Panc1 (cell line): ENCODE results near the gene C1orf226. TPM values are rescaled to one million over a fixed set of nuclear protein-coding genes. Genes with fewer than 3 reads are reported as not detected.

ENCODE experiments used
- ATAC-seq: fragments of 200-7000 bp; cut with Tn5 transposase; 2 replicates; pipeline ENCODE4 v1.9.1; 2020; ENCODE audit warnings: mild to moderate bottlenecking, moderate library complexity
- BruUV-seq: library from RNA; stranded (reverse); fragments of 400-500 nt; replicated peaks from 2 replicates; lab custom pipeline; 2021; lab: Mats Ljungman, UMichigan
- CTCF ChIA-PET: fragments of 300-600 bp; sonication (Branson Sonifier 250); formaldehyde crosslinking; loops from one replicate; lab custom pipeline; 2022; ENCODE audit warnings: antibody characterized with exemption; lab: Charles Lee
- POLR2A ChIA-PET: fragments of 300-600 bp; sonication (Branson Sonifier 250); formaldehyde crosslinking; loops from one replicate; lab custom pipeline; 2022; ENCODE audit warnings: antibody characterized with exemption; lab: Charles Lee
- DNase-seq: peaks from one replicate; pipeline ENCODE4 v3.0.0-alpha.2; 2010; ENCODE audit warnings: low read depth, low spot score
- H3K27ac ChIP-seq: 2 replicates; pipeline ENCODE4 v1.5.1; 2011; ENCODE audit warnings: mild to moderate bottlenecking, low read length, inconsistent platforms
- H3K27me3 ChIP-seq: fragments of 200-500 bp; sonication (Bioruptor generic); 2 replicates; pipeline ENCODE4 v1.6.0; 2014; ENCODE audit warnings: low read length, inconsistent platforms; ENCODE audit not compliant: control insufficient read depth, insufficient read depth
- H3K36me3 ChIP-seq: fragments of 200-500 bp; sonication (Bioruptor generic); 2 replicates; pipeline ENCODE4 v1.5.1; 2014; ENCODE audit warnings: inconsistent platforms, mild to moderate bottlenecking, low read length, moderate library complexity; ENCODE audit not compliant: control insufficient read depth, insufficient read depth
- H3K4me1 ChIP-seq: 2 replicates; pipeline ENCODE4 v1.5.1; 2011; ENCODE audit warnings: inconsistent platforms, mild to moderate bottlenecking, low read length, moderate library complexity; ENCODE audit not compliant: control insufficient read depth, insufficient read depth
- H3K4me3 ChIP-seq, 2 experiments: 2 replicates each; pipeline ENCODE4 v1.5.1; 2011 to 2012; ENCODE audit warnings: low read depth in 2 of 2, low read length in 2 of 2, mild to moderate bottlenecking in 2 of 2, inconsistent platforms in 1 of 2, moderate library complexity in 1 of 2
- H3K9me3 ChIP-seq: fragments of 200-500 bp; sonication (Bioruptor generic); 2 replicates; pipeline ENCODE4 v1.5.1; 2014; ENCODE audit warnings: low read depth, mild to moderate bottlenecking, inconsistent platforms, low read length, moderate library complexity; ENCODE audit not compliant: control insufficient read depth, insufficient read depth
- CTCF ChIP-seq: fragments of 450-650 bp; IDR thresholded peaks from 2 replicates; pipeline ENCODE4 v1.5.1; 2017; ENCODE audit warnings: mild to moderate bottlenecking
- POLR2AphosphoS5 ChIP-seq: IDR thresholded peaks from 2 replicates; pipeline ENCODE4 v1.6.1; 2012; ENCODE audit warnings: mild to moderate bottlenecking, low read depth, low read length, moderate library complexity
- REST ChIP-seq, 2 experiments: IDR thresholded peaks; 2 replicates each; pipeline ENCODE4 v1.6.1; 2011 to 2012; ENCODE audit warnings: low read depth in 2 of 2, control low read depth in 1 of 2, low read length in 1 of 2, mild to moderate bottlenecking in 1 of 2, moderate library complexity in 1 of 2; ENCODE audit not compliant: insufficient read depth in 1 of 2
- SIN3A ChIP-seq: IDR thresholded peaks from 2 replicates; pipeline ENCODE4 v1.6.1; 2012; ENCODE audit warnings: low read depth, mild to moderate bottlenecking, low read length, moderate library complexity, borderline replicate concordance; ENCODE audit not compliant: insufficient read depth
- TCF7L2 ChIP-seq: IDR thresholded peaks from 2 replicates; pipeline ENCODE4 v1.6.1; 2011; ENCODE audit warnings: mild to moderate bottlenecking, low read depth, low read length, inconsistent platforms
- in situ Hi-C: cut with HindIII; loops from 2 replicates; pipeline ENCODE4 v1.10.0; 2016; ENCODE audit warnings: low sequenced_read_pairs, low pct_unique_long_range_greater_than_20kb
- intact Hi-C: fragments of 100-400 bp; cut with micrococcal nuclease; formaldehyde crosslinking; loops from one replicate; pipeline ENCODE4 v1.10.0; 2022; ENCODE audit not compliant: unreplicated experiment
- total RNA-seq: library from RNA; stranded (reverse); gene quantifications from one replicate; pipeline ENCODE4 v1.2.1, GENCODE V29; 2021; ENCODE audit not compliant: unreplicated experiment

C1orf226 gene
- total RNA-seq, 1 experiment from 2014 or later, result 38.4 TPM

GRCh38 chr1:162358928-162359327, 22.6 kb upstream of the C1orf226 start:
- intact Hi-C loops (no loop called here), in situ Hi-C loops (no loop called here)
- POLR2A ChIA-PET, result no interaction called here
- no peaks in the 10 kb centered on the region for H3K4me1 ChIP-seq
- no peak overlapping the region for H3K27ac ChIP-seq
- DNase-seq (no peak), ATAC-seq (no peak)
- no TSS peak for BruUV-seq
- H3K4me3 ChIP-seq, result no peak overlapping the region
- H3K27me3 ChIP-seq, result no peaks in the 10 kb centered on the region
- H3K36me3 ChIP-seq, result peaks cover 4% of the 10 kb centered on the region; the same call in 1 of the 2 replicates
- TF ChIP-seq SIN3A (no peak), REST (IDR thresholded peaks at IDR 0.05; ENCODE audit: insufficient read depth in 1 of 2, low read depth in 2 of 2, low read length in 1 of 2) (no peak), CTCF (no peak), TCF7L2 (no peak), POLR2AphosphoS5 (no peak)
- H3K9me3 ChIP-seq, result no peaks in the 10 kb centered on the region
- CTCF ChIA-PET, result no interaction called here

- intact Hi-C loops (no loop called here), in situ Hi-C loops (no loop called here)
- TF ChIP-seq TCF7L2 (no peak), SIN3A (no peak), CTCF (no peak), REST (IDR thresholded peaks at IDR 0.05; ENCODE audit: insufficient read depth in 1 of 2, low read depth in 2 of 2, low read length in 1 of 2) (no peak), POLR2AphosphoS5 (no peak)
- Histone ChIP-seq H3K36me3 (peaks cover 4% of the 10 kb centered on the region; the same call in 1 of the 2 replicates), H3K27me3 (no peaks in the 10 kb centered on the region), H3K4me1 (no peaks in the 10 kb centered on the region), H3K4me3 (no peak overlapping the region), H3K27ac (no peak overlapping the region), H3K9me3 (no peaks in the 10 kb centered on the region)
- DNase-seq (no peak), ATAC-seq (no peak)
- BruUV-seq, result no TSS peak
- POLR2A ChIA-PET, result no interaction called here
- CTCF ChIA-PET, result no interaction called here
Measured at GRCh38 chr1:162359523-162360236, 21.8 kb upstream of the C1orf226 start.
